NB4 (cell line): ENCODE measurements around the gene PTPRD.

ENCODE experiments used
- DNase-seq: peaks from one replicate; pipeline ENCODE4 v3.0.0; 2010; ENCODE audit warnings: low read depth
- H3K4me3 ChIP-seq: one replicate; pipeline ENCODE4 v1.5.1; 2011; ENCODE audit warnings: mild to moderate bottlenecking, low read depth, low read length, moderate library complexity
- MYC ChIP-seq: IDR thresholded peaks from 2 replicates; pipeline ENCODE4 v1.6.1; 2011; ENCODE audit warnings: low read depth, low read length
- POLR2A ChIP-seq: IDR thresholded peaks from 2 replicates; pipeline ENCODE4 v1.6.1; 2011; ENCODE audit warnings: mild to moderate bottlenecking; ENCODE audit not compliant: insufficient read length; ENCODE audit errors: extremely low read depth
- TF ChIP-seq, protein P1 (sequence below): IDR thresholded peaks from 2 replicates; pipeline ENCODE4 v1.6.1; 2011; ENCODE audit warnings: low read depth, low read length
- TF ChIP-seq, protein P2 (sequence below): IDR thresholded peaks from one replicate; pipeline ENCODE4 v1.5.1; 2012; ENCODE audit warnings: low read depth, low read length

The PTPRD gene

DNA sequence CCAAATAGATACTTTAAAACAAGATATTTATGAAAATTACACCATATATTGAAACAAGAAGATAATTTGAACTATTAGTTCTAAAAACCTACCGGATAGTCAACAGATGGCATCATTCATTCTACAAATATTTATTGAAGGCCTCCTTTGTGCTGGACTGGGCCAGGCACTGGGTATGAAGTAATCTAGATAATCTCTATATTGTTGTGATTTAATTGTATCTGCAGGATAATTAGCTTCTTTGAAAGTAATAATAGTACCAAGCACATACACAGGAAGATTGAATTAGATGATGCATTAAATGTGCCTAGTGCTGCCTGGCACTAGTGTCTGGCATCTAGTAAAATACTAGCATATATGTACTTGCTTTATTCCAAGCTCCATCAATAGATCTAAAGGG lies 2078.0 kb downstream of the PTPRD start:
- TF ChIP-seq, protein P1, sequence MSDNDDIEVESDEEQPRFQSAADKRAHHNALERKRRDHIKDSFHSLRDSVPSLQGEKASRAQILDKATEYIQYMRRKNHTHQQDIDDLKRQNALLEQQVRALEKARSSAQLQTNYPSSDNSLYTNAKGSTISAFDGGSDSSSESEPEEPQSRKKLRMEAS = no peak
- TF ChIP-seq, protein P2, sequence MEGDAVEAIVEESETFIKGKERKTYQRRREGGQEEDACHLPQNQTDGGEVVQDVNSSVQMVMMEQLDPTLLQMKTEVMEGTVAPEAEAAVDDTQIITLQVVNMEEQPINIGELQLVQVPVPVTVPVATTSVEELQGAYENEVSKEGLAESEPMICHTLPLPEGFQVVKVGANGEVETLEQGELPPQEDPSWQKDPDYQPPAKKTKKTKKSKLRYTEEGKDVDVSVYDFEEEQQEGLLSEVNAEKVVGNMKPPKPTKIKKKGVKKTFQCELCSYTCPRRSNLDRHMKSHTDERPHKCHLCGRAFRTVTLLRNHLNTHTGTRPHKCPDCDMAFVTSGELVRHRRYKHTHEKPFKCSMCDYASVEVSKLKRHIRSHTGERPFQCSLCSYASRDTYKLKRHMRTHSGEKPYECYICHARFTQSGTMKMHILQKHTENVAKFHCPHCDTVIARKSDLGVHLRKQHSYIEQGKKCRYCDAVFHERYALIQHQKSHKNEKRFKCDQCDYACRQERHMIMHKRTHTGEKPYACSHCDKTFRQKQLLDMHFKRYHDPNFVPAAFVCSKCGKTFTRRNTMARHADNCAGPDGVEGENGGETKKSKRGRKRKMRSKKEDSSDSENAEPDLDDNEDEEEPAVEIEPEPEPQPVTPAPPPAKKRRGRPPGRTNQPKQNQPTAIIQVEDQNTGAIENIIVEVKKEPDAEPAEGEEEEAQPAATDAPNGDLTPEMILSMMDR = no peak
- TF ChIP-seq MYC = no peak
- TF ChIP-seq POLR2A = no peak
- no peak overlapping the region for H3K4me3 ChIP-seq
- no peak for DNase-seq

DNA sequence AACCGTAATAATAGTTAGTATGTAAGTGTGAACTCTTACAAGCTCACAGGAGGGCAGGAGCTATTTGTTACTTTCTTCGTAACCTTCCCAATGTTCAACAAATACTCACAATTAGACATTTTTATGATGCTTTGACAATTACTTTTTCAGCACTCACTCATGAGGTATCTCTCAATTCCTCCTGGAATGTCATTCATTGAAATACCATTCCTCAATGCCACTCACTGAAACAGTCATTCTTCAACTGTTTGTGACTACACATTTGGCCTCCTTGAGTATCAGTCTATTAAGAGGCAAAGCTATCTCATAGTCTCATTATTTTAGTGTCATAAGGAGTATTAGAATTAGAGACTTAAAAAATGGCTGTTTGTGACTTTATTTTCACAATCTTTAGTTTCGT lies 2079.1 kb downstream of the PTPRD start:
- no peak for DNase-seq
- TF ChIP-seq POLR2A (no peak), MYC (no peak)
- TF ChIP-seq, protein P2 = no peak
- TF ChIP-seq, protein P1 = no peak

DNA sequence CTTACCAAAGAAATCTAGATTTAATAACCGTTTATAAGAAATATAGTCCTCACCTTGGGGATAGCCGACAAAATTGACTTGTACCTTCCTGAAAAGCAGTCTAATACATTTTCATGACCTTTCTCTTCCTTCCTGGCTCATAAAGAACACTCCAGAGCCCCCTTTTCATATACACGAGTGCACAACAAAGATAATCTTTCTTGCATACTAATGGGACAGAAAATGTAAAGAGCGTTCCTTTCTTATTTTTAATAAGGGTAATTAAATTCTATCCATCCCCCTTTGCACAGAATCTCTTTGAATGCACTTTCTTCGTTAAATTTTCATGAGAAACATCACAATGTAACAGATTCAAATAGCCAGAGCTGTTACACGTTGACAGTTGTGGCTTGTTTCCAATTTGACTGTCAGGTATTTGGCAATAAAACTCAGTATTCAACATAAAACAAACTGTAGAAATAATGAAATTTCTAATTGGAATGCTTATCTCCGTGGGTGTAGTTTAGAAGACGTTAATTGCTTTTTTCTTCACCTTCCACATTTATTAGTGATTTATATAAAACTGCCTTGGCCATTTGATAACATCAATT lies 2080.9 kb downstream of the PTPRD start:
- no peak for DNase-seq
- TF ChIP-seq, protein P1 = no peak
- TF ChIP-seq POLR2A = no peak
- H3K4me3 ChIP-seq = no peak overlapping the region

More for the DNA sequence above, 2079.1 kb downstream of the PTPRD start:
- no peak overlapping the region for H3K4me3 ChIP-seq

DNA sequence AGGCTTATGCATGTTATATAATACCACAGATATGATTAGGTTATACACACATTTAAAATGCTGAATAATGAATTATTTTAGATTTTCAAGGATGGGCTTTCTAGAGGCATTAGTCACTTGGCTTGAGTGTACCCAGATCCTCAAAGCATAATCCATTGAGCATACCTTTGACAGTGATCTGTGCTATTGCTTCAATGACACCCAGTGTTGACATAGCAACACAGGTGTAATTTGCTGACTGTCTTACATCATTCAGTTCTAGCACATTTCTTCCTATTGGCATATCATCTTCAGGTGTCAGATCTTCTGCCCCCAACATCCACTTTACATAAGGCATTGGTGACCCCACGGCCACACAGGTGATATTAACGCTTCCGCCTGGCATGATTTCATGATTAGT lies 2091.7 kb downstream of the PTPRD start:
- TF ChIP-seq, protein P1 = no peak
- TF ChIP-seq, protein P2 = no peak
- no peak for TF ChIP-seq POLR2A
- TF ChIP-seq MYC = no peak
- DNase-seq = no peak
- H3K4me3 ChIP-seq = no peak overlapping the region

DNA sequence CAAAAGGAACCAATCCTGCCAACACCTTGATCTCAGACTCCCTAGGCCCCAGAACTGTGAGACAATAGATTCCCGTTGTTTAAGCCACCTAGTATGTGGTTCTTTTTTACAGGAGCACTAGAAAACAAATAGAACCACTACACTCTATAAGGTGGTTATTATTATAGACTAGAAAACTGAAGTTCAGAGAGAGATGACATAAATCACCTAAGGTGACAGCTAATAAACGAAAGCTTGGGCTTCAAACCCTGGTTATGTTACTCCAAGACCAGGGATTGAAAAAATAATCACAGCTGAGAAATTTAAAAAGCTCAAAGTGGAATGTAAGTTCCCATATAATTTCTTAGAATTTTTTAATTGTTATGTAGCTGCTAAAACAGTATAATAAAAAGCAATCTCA lies 2097.1 kb downstream of the PTPRD start:
- no peak overlapping the region for H3K4me3 ChIP-seq
- DNase-seq = no peak
- TF ChIP-seq MYC = no peak
- TF ChIP-seq POLR2A = no peak

DNA sequence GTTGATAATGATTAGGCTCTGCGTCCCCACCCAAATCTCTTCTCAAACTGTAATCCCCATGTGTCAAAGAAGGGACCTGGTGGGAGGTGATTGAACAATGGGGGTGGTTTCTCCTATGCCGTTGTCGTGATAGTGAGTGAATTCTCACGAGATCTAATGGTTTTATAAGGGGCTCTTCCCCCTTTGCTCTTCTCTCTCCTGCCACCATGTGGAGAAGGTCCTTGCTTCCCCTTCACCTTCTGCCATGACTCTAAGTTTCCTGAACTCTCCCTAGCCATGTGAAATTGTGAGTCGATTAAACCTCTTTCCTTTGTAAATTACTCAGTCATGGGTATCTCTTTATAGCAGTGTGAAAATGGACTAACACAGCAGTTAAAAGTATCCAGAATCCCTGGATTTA lies 2098.0 kb downstream of the PTPRD start:
- no peak for DNase-seq
- no peak overlapping the region for H3K4me3 ChIP-seq
- TF ChIP-seq, protein P2 = peak; percentile 10
- TF ChIP-seq POLR2A (no peak), MYC (no peak)
- TF ChIP-seq, protein P1 = no peak
